Activated B cell treated with CpG ODN at 0.5 μM for 24 hours (primary cell): ENCODE results near the gene METTL4. TPM values are rescaled to one million over a fixed set of nuclear protein-coding genes. Genes with fewer than 3 reads are reported as not detected.

ENCODE experiments used
- ATAC-seq: fragments of 200-7000 bp; cut with Tn5 transposase; one replicate; pipeline ENCODE4 v1.10.0; 2021; ENCODE audit warnings: low read depth, mild to moderate bottlenecking, moderate library complexity
- CTCF ChIA-PET: fragments of 350-600 bp; sonication (Branson Sonifier 250); formaldehyde crosslinking; loops from one replicate; lab custom pipeline; 2021; ENCODE audit warnings: antibody characterized with exemption; lab: Charles Lee
- POLR2A ChIA-PET: fragments of 350-600 bp; sonication (Branson Sonifier 250); formaldehyde crosslinking; loops from one replicate; lab custom pipeline; 2021; ENCODE audit warnings: antibody characterized with exemption; lab: Charles Lee
- DNase-seq: peaks from one replicate; pipeline ENCODE4 v3.0.0; 2022
- H3K27ac Mint-ChIP-seq: one replicate; pipeline ENCODE4 v1.8.0; 2020; ENCODE audit warnings: mixed read lengths
- H3K27me3 Mint-ChIP-seq: one replicate; pipeline ENCODE4 v1.8.0; 2021; ENCODE audit warnings: mixed read lengths
- H3K36me3 Mint-ChIP-seq: one replicate; pipeline ENCODE4 v1.8.0; 2021; ENCODE audit warnings: low read depth, mixed read lengths
- H3K4me1 Mint-ChIP-seq: one replicate; pipeline ENCODE4 v1.8.0; 2021; ENCODE audit warnings: mixed read lengths
- H3K4me3 Mint-ChIP-seq: one replicate; pipeline ENCODE4 v1.8.0; 2020; ENCODE audit warnings: mild to moderate bottlenecking, mixed read lengths
- H3K9me3 Mint-ChIP-seq: one replicate; pipeline ENCODE4 v1.8.0; 2020; ENCODE audit warnings: mixed read lengths
- intact Hi-C: fragments of 100-400 bp; cut with micrococcal nuclease; formaldehyde crosslinking; loops from one replicate; pipeline ENCODE4 v1.15.1; 2024
- total RNA-seq: library from RNA; stranded (reverse); gene quantifications from 2 replicates; pipeline ENCODE4 v1.2.3, GENCODE V29; 2022
- TF ChIP-seq, protein P1 (sequence below): fragments of 200-600 bp; IDR thresholded peaks from one replicate; pipeline ENCODE4 v1.8.0; 2022; ENCODE audit warnings: antibody characterized with exemption, mild to moderate bottlenecking

Gene METTL4
- total RNA-seq, 1 donor from 2014 or later, result 17.4 TPM

DNA sequence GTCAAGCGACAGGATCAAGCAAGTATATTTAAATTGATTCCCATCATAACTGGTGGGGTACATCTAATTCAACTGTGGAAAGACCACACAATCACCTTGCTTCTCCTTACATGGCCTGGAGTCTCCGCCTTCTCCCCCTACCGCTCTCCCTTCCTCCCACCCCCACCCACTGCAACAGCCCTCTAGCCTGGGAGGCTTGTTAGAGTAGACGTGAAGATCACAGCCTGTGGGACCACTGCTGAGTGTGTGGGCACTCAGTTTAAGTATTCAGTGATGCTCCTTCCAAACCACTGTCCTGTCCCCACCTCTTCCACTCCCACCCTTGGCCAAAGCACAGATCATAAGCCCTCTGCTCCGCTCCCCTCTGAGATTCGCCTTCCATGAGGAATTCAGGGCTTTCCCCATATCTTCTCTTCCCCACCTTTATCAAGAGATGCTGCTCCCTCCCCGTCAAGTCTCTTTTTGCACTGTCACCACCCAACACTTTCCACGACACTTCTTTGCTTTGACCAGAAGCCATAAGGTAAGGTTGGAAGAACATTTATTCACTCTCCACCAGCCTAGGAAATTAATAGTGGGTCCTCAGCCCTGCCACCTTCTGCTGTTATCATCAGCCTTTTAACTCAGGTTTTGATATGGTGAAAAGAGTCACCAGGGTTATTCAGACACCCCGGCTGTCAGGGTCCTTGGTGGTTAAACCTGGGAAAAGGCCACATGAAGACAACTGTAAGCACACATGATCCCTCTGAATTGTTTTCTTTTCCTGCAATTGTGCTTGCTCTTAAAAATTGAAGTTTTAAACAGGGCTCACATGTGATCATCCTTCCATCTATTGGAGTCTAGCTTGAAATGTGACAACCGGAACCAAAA, 1.7 kb downstream of the METTL4 start:
- ATAC-seq, result no peak
- TF ChIP-seq, protein P1, sequence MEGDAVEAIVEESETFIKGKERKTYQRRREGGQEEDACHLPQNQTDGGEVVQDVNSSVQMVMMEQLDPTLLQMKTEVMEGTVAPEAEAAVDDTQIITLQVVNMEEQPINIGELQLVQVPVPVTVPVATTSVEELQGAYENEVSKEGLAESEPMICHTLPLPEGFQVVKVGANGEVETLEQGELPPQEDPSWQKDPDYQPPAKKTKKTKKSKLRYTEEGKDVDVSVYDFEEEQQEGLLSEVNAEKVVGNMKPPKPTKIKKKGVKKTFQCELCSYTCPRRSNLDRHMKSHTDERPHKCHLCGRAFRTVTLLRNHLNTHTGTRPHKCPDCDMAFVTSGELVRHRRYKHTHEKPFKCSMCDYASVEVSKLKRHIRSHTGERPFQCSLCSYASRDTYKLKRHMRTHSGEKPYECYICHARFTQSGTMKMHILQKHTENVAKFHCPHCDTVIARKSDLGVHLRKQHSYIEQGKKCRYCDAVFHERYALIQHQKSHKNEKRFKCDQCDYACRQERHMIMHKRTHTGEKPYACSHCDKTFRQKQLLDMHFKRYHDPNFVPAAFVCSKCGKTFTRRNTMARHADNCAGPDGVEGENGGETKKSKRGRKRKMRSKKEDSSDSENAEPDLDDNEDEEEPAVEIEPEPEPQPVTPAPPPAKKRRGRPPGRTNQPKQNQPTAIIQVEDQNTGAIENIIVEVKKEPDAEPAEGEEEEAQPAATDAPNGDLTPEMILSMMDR, result no peak
- peak overlapping the region; percentile 39 for H3K4me3 Mint-ChIP-seq
- no peak for DNase-seq
- H3K27me3 Mint-ChIP-seq, result no peaks in the 10 kb centered on the region
- H3K36me3 Mint-ChIP-seq, result peaks cover 38% of the 10 kb centered on the region
- intact Hi-C loops, result loop anchor here (2.0 to 5.0 kb wide), 3 partner anchors 19 to 693 kb away; partner anchors contain the start of gene MYL12B
- POLR2A ChIA-PET, result interaction anchor here (0.7 to 5.7 kb wide), 6 partner anchors 67 to 118 kb away, joined by 3 to 105 read pairs (median 8); partner anchors contain the start of gene SMCHD1
- H3K9me3 Mint-ChIP-seq, result no peaks in the 10 kb centered on the region
- CTCF ChIA-PET, result interaction anchor here (2.0 to 2.9 kb wide), 2 partner anchors 72 to 87 kb away, joined by 4 to 18 read pairs; partner anchors contain the start of gene SMCHD1
- H3K27ac Mint-ChIP-seq, result peak overlapping the region; percentile 53
- H3K4me1 Mint-ChIP-seq, result peaks cover 50% of the 10 kb centered on the region

DNA sequence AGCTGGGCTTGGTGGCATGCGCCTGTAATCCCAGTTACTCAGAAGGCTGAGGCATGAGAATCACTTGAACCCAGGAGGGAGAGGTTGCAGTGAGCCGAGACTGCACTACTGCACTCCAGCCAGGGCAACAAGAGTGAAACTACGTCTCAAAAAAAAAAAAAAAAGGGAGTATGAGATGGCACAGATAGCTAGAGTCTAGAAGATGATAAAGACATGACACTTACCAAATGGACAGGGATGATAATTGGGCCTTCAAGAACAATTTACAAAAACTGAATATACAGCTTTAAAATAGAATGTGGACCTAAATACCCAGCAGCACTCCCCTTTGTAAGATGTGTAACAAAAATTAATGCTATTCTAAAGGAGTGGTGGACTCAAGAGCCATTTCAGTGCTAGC, 2.7 kb downstream of the METTL4 start:
- no peak for DNase-seq
- no peaks in the 10 kb centered on the region for H3K27me3 Mint-ChIP-seq
- no peaks in the 10 kb centered on the region for H3K9me3 Mint-ChIP-seq
- ChIA-PET CTCF (no interaction called here), POLR2A (interaction anchor here (0.7 kb wide), 1 partner anchor 86 kb away, joined by 3 read pairs; no protein-coding TSS in a partner anchor)
- H3K27ac Mint-ChIP-seq, result no peak overlapping the region
- peaks cover 39% of the 10 kb centered on the region for H3K36me3 Mint-ChIP-seq
- ATAC-seq, result no peak
- intact Hi-C loops, result no loop called here
- H3K4me3 Mint-ChIP-seq, result no peak overlapping the region
- H3K4me1 Mint-ChIP-seq, result peaks cover 50% of the 10 kb centered on the region
- TF ChIP-seq, protein P1, result no peak

GRCh38 chr18:2568129-2568528, 3.2 kb downstream of the METTL4 start:
- DNase-seq, result no peak
- no peak overlapping the region for H3K4me3 Mint-ChIP-seq
- intact Hi-C loops, result no loop called here
- ChIA-PET CTCF (no interaction called here), POLR2A (no interaction called here)
- TF ChIP-seq, protein P1, result no peak
- ATAC-seq, result no peak
- peaks cover 50% of the 10 kb centered on the region for H3K4me1 Mint-ChIP-seq
- no peak overlapping the region for H3K27ac Mint-ChIP-seq
- no peaks in the 10 kb centered on the region for H3K27me3 Mint-ChIP-seq
- no peaks in the 10 kb centered on the region for H3K9me3 Mint-ChIP-seq
- H3K36me3 Mint-ChIP-seq, result peaks cover 41% of the 10 kb centered on the region

- Mint-ChIP-seq H3K4me3 (no peak overlapping the region), H3K9me3 (no peaks in the 10 kb centered on the region), H3K36me3 (peaks cover 52% of the 10 kb centered on the region), H3K27ac (no peak overlapping the region), H3K4me1 (peaks cover 18% of the 10 kb centered on the region), H3K27me3 (no peaks in the 10 kb centered on the region)
- TF ChIP-seq, protein P1, result no peak
- intact Hi-C loops, result no loop called here
- POLR2A ChIA-PET, result no interaction called here
- CTCF ChIA-PET, result no interaction called here
- no peak for DNase-seq
- no peak for ATAC-seq
Observed at GRCh38 chr18:2564373-2564772, 6.9 kb downstream of the METTL4 start.

- H3K9me3 Mint-ChIP-seq, result no peaks in the 10 kb centered on the region
- no peaks in the 10 kb centered on the region for H3K27me3 Mint-ChIP-seq
- TF ChIP-seq, protein P1, result no peak
- intact Hi-C loops, result no loop called here
- POLR2A ChIA-PET, result no interaction called here
- no peak overlapping the region for H3K4me3 Mint-ChIP-seq
- H3K27ac Mint-ChIP-seq, result no peak overlapping the region
- CTCF ChIA-PET, result no interaction called here
- ATAC-seq (no peak), DNase-seq (no peak)
- H3K36me3 Mint-ChIP-seq, result peaks cover 29% of the 10 kb centered on the region
- H3K4me1 Mint-ChIP-seq, result no peaks in the 10 kb centered on the region
Observed at GRCh38 chr18:2559249-2559648, 12.1 kb downstream of the METTL4 start.
